Lower leg skin (tissue), 3 donors: ENCODE results near the gene STAM2.

Experiments used
- POLR2A ChIP-seq, 2 donors: fragments of 450-650 bp; IDR thresholded peaks; one replicate each; pipeline ENCODE4 v1.6.1; 2016 to 2017; ENCODE audit warnings: antibody characterized with exemption in 2 of 2, mild to moderate bottlenecking in 1 of 2, moderate library complexity in 1 of 2
- TF ChIP-seq, protein P1 (sequence below), 3 donors: fragments of 450-650 bp; IDR thresholded peaks; one replicate each; pipeline ENCODE4 v1.5.1; 2016; ENCODE audit warnings: antibody characterized with exemption in 3 of 3, mild to moderate bottlenecking in 3 of 3, moderate library complexity in 2 of 3

DNA sequence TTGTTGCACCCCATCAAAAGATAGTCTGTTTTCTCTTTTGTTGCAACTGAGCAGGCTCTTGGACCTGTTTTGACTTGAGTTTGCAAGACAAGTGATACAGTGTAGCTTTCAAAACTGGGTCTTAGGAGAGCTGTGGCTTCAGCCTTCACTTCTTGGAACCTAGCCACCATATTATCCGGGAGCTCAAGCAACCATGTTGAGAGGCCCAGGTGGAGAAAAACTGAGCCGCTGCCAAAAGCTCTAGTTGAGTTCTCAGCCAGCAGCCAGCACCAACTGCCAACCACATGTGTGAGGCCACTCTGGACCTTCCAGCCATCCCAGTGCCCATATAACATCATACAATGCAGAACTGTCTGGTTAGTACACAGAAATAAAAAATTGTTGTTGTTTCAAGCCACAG is 82.1 kb downstream of the STAM2 start:
- TF ChIP-seq, protein P1, sequence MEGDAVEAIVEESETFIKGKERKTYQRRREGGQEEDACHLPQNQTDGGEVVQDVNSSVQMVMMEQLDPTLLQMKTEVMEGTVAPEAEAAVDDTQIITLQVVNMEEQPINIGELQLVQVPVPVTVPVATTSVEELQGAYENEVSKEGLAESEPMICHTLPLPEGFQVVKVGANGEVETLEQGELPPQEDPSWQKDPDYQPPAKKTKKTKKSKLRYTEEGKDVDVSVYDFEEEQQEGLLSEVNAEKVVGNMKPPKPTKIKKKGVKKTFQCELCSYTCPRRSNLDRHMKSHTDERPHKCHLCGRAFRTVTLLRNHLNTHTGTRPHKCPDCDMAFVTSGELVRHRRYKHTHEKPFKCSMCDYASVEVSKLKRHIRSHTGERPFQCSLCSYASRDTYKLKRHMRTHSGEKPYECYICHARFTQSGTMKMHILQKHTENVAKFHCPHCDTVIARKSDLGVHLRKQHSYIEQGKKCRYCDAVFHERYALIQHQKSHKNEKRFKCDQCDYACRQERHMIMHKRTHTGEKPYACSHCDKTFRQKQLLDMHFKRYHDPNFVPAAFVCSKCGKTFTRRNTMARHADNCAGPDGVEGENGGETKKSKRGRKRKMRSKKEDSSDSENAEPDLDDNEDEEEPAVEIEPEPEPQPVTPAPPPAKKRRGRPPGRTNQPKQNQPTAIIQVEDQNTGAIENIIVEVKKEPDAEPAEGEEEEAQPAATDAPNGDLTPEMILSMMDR (IDR thresholded peaks at IDR 0.05), result no peak
- no peak for TF ChIP-seq POLR2A (IDR thresholded peaks at IDR 0.05)
